DND-41 (cell line): ENCODE data around the gene SNTG2.

Experiments
- EZH2 ChIP-seq: IDR thresholded peaks from 3 replicates; pipeline ENCODE4 v1.6.1; 2012; ENCODE audit warnings: borderline replicate concordance, low read depth, mild to moderate bottlenecking, moderate library complexity, low read length, inconsistent platforms; ENCODE audit not compliant: severe bottlenecking
- TF ChIP-seq, protein P1 (sequence below): IDR thresholded peaks from 2 replicates; pipeline ENCODE4 v1.5.1; 2012; ENCODE audit warnings: borderline replicate concordance, low read length, moderate library complexity, mild to moderate bottlenecking; ENCODE audit not compliant: poor library complexity, severe bottlenecking; ENCODE audit errors: extremely low read depth

DNA sequence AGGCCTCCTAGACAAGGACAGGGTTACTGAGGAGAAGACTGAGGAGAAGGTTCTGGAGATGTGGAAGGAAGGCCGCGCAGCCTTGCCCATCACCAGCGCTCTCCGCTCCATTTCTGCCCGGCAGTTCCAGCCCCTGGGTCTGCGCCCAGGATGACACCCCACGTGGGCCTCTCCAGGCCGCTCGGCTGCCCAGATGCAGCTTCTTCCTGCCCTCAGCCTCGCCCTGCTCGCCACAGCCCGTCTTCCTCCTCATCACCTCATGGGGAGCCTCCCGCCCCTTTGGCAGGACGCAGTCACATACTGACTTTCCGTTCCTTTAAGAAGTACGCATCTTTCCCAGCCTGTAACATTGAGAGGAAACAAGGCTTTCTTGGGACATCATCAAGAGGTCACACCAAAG is 37.1 kb downstream of the SNTG2 start:
- TF ChIP-seq EZH2: no peak
- TF ChIP-seq, protein P1, sequence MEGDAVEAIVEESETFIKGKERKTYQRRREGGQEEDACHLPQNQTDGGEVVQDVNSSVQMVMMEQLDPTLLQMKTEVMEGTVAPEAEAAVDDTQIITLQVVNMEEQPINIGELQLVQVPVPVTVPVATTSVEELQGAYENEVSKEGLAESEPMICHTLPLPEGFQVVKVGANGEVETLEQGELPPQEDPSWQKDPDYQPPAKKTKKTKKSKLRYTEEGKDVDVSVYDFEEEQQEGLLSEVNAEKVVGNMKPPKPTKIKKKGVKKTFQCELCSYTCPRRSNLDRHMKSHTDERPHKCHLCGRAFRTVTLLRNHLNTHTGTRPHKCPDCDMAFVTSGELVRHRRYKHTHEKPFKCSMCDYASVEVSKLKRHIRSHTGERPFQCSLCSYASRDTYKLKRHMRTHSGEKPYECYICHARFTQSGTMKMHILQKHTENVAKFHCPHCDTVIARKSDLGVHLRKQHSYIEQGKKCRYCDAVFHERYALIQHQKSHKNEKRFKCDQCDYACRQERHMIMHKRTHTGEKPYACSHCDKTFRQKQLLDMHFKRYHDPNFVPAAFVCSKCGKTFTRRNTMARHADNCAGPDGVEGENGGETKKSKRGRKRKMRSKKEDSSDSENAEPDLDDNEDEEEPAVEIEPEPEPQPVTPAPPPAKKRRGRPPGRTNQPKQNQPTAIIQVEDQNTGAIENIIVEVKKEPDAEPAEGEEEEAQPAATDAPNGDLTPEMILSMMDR: no peak
